GM12874 (cell line): ENCODE measurements around the gene ZFP90.

Source experiments
- CTCF ChIP-seq: IDR thresholded peaks from 2 replicates; pipeline ENCODE4 v1.5.1; 2011; ENCODE audit warnings: low read depth, mild to moderate bottlenecking, control low read depth, low read length, moderate library complexity; ENCODE audit not compliant: insufficient read depth

ZFP90 gene

DNA sequence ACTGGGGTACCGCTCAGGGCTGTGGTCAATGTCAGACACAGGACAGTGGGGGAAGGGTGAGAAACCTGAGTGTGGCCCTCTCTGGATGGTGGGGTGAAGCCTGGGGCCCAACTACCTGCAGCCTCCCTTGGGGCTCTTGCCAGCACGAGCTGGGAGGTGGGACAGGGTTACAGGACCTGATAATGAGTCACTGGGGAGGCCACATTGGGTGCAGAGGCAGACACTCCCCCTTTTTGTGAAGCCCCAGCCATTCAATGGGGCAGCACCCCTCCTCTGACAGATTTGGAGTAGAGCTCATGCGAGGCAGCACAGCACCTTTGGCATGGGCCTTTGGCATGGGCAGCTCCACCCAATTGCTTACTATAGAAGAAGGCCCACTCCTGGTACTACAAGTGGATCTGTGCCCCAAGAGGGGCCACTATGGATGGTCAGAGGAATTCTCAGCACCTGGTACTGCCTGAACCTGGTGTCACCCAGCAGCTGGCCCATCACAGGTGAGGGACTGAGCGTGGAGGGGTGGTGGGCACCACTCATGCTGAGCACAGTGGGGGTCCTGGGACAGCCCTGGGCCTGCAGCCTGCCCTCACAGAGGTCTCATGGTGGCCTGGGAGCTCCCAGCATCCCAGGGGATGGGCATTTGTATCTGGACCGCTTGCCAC lies 45.5 kb upstream of the ZFP90 start:
- no peak for TF ChIP-seq CTCF

DNA sequence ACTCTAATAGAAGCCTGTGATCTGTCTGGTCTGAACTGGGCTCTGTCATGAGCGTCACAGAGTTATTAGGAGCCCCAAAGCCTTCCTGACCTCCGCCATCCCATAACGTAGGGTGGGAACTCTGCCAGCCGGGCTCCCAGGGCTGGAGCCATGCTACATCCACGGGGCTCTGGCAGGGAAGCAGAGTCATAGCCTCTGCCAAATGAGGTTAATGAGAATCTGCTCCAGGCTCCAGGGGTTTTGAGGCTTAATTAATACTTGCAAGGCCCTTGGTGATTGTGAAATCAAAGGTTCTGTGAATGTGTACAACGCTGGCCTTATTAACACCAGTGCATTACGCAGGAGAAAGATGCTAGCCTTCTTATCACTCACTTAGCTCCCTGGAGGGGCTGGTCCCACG lies 42.4 kb upstream of the ZFP90 start:
- TF ChIP-seq CTCF: no peak

DNA sequence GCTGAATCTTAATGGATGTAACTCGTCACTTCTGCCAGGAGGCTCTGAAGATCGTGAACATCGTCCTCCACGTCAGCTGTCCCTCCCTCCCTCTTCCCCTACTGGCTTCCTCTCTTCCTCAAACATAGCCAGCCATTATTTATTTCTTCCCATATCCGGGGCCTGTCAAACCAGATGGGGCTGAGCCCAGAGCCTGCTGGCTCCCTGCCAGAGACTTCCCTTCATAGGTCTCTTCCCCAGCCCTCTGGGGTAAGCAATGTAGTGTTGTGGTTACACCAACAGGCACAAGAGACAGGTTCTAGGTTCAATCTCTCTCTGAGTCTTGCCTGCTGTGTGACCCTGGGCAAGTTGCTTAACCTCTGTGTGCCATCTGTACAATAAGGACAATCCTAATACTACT lies 40.1 kb upstream of the ZFP90 start:
- no peak for TF ChIP-seq CTCF

- no peak for TF ChIP-seq CTCF
Measured at GRCh38 chr16:68503334-68503733, 35.8 kb upstream of the ZFP90 start.

DNA sequence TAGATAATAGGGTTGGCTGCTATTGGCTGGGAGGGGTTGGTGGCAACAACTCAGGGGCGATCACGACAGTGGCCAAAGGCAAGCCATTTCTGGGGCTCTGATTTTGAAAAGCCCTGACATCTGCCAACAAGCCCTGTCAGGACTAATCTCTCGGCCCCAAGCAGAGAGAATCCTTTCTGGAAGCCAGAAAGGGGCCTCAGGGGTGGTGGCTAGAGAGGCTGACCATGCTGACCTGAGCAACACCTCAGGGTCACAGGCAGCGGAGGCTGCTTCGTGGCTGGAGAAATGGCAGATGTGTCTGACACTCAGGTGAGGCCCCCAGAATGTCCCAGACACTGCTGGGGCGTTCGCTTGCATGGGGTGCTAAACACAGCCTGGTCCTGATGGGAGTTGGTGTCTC lies 35.0 kb upstream of the ZFP90 start:
- no peak for TF ChIP-seq CTCF

GRCh38 chr16:68506331-68507053 lies 32.6 kb upstream of the ZFP90 start:
- no peak for TF ChIP-seq CTCF

DNA sequence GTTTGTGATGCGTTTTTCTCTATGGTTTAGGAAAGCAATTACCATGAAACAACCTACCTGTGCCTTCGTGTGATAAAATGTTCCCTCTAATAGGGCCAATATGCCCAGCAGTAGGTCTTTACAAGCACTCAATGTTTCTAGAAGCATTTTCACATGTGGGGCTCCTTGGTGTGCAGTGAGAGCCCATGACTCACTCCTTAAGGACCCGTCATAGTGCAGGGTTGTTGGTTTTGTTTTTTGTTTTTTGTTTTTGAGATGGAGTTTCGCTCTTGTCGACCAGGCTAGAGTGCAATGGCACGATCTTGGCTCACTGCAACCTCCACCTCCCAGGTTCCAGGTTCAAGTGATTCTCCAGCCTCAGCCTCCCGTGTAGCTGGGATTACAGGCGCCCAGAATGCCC lies 31.1 kb upstream of the ZFP90 start:
- TF ChIP-seq CTCF: no peak
